Motor neuron (in vitro differentiated cells): ENCODE measurements around the gene RALGPS1. TPM values are rescaled to one million over a fixed set of nuclear protein-coding genes. Genes with fewer than 3 reads are reported as not detected.

ENCODE experiments used
- ATAC-seq, 8 experiments: fragments of 200-7000 bp; cut with Tn5 transposase; replicated peaks in 6 of 8; 2 replicates each; pipeline ENCODE4 v1.8.0; 2021; ENCODE audit warnings: mild to moderate bottlenecking in 8 of 8, moderate library complexity in 8 of 8
- H3K27ac ChIP-seq, 2 donors: fragments of 250-450 bp; sonication (Bioruptor Pico); 2 replicates each; pipeline ENCODE4 v1.9.0; 2021; ENCODE audit warnings: antibody characterized with exemption in 2 of 2, mild to moderate bottlenecking in 2 of 2, moderate library complexity in 1 of 2
- H3K4me1 ChIP-seq, 2 donors: fragments of 250-450 bp; sonication (Bioruptor Pico); replicated peaks in 1 of 2; 2 replicates each; pipeline ENCODE4 v1.6.1; 2021; ENCODE audit warnings: antibody characterized with exemption in 2 of 2, mild to moderate bottlenecking in 2 of 2, moderate library complexity in 1 of 2
- H3K4me3 ChIP-seq, 5 donors: fragments of 250-450 bp; sonication (Bioruptor Pico); 2 replicates each; pipeline ENCODE4 v1.9.0; 2021; ENCODE audit warnings: antibody characterized with exemption in 5 of 5, mild to moderate bottlenecking in 5 of 5, moderate library complexity in 4 of 5
- WGBS, 10 experiments: fragments of 450-650 bp; shearing (Covaris generic); methylation state at CpG; one replicate each; pipeline ENCODE4 v1.0.0; 2022; 5-methylcytosine and 5-hydroxymethylcytosine counted together
- in situ Hi-C, 9 experiments: fragments of 400-800 bp; cut with MboI; loops; one replicate each; pipeline ENCODE4 v1.15.0; 2021; ENCODE audit warnings: low sequenced_read_pairs in 9 of 9, low pct_unique_long_range_greater_than_20kb in 2 of 9; ENCODE audit not compliant: unreplicated experiment in 9 of 9
- total RNA-seq, 8 experiments: library from RNA; unstranded; fragments of 300-600 nt; gene quantifications; 2 replicates each; pipeline versions ENCODE4 v1.2.3 to v1.2.4, GENCODE V29; 2022

Gene RALGPS1
- total RNA-seq, 8 experiments from 2014 or later = 4.3 to 29.6 (median 17.3) TPM

GRCh38 chr9:126965541-126966428, 51.2 kb downstream of the RALGPS1 start:
- Histone ChIP-seq H3K27ac (no peak overlapping the region), H3K4me1 (no peaks in the 10 kb centered on the region), H3K4me3 (no peak overlapping the region)
- in situ Hi-C loops = loop anchor here in 2 of 9 experiments (10.0 to 25.0 kb wide), 3 partner anchors 147 to 229 kb away; partner anchors contain the start of gene ANGPTL2 (in 1 of the 2)
- 29 to 100% (median 76%) methylated on average over 1 to 11 of the region's 12 CpGs; no CpG with 5 or more reads in 2 of the 10 experiments for WGBS, 10 experiments
- peak in 5 of 8 experiments; percentile 43 to 96 (median 83) for ATAC-seq

- in situ Hi-C loops = loop anchor here in 2 of 9 experiments (25.0 kb wide), 2 partner anchors 141 to 216 kb away; partner anchors contain the start of gene ANGPTL2 (in 1 of the 2)
- 78 to 100% (median 92%) methylated on average over 1 to 2 of the region's 2 CpGs; no CpG with 5 or more reads in 1 of the 10 experiments for WGBS, 10 experiments
Measured at GRCh38 chr9:126971261-126971660, 56.7 kb downstream of the RALGPS1 start.

GRCh38 chr9:126973651-126974529, 59.3 kb downstream of the RALGPS1 start:
- 80 to 100% (median 94%) methylated on average over 2 to 10 of the region's 10 CpGs; no CpG with 5 or more reads in 1 of the 10 experiments for WGBS, 10 experiments
- in situ Hi-C loops = loop anchor here in 2 of 9 experiments (25.0 kb wide), 2 partner anchors 138 to 213 kb away; partner anchors contain the start of gene ANGPTL2 (in 1 of the 2)
- no peak overlapping the region for H3K4me3 ChIP-seq
- H3K4me1 ChIP-seq = no peaks in the 10 kb centered on the region
- H3K27ac ChIP-seq = no peak overlapping the region
- no peak for ATAC-seq

More at GRCh38 chr9:126971261-126971660, 56.7 kb downstream of the RALGPS1 start:
- no peak for ATAC-seq
- H3K4me3 ChIP-seq = no peak overlapping the region
- no peaks in the 10 kb centered on the region for H3K4me1 ChIP-seq
- H3K27ac ChIP-seq = no peak overlapping the region

GRCh38 chr9:126974594-126974993, 60.0 kb downstream of the RALGPS1 start:
- no peak overlapping the region for H3K4me3 ChIP-seq
- in situ Hi-C loops = loop anchor here in 2 of 9 experiments (25.0 kb wide), 2 partner anchors 138 to 213 kb away; partner anchors contain the start of gene ANGPTL2 (in 1 of the 2)
- no peak for ATAC-seq
- H3K4me1 ChIP-seq = no peaks in the 10 kb centered on the region
- no peak overlapping the region for H3K27ac ChIP-seq
- WGBS, 10 experiments = 20 to 100% (median 69%) methylated on average over 1 to 4 of the region's 6 CpGs; no CpG with 5 or more reads in 4 of the 10 experiments

GRCh38 chr9:126975327-126976220, 61.0 kb downstream of the RALGPS1 start:
- Histone ChIP-seq H3K4me1 (no peaks in the 10 kb centered on the region), H3K4me3 (no peak overlapping the region), H3K27ac (no peak overlapping the region)
- WGBS, 10 experiments = 47 to 100% (median 87%) methylated on average over 1 to 7 of the region's 8 CpGs; no CpG with 5 or more reads in 2 of the 10 experiments
- in situ Hi-C loops = no loop called here
- no peak for ATAC-seq

GRCh38 chr9:126979461-126979860, 64.9 kb downstream of the RALGPS1 start:
- no peaks in the 10 kb centered on the region for H3K4me1 ChIP-seq
- 40 to 100% (median 70%) methylated on average over 1 to 3 of the region's 5 CpGs; no CpG with 5 or more reads in 5 of the 10 experiments for WGBS, 10 experiments
- in situ Hi-C loops = no loop called here
- ATAC-seq = no peak
- no peak overlapping the region for H3K27ac ChIP-seq
- H3K4me3 ChIP-seq = no peak overlapping the region

- no peak for ATAC-seq
- in situ Hi-C loops = no loop called here
- H3K4me3 ChIP-seq = no peak overlapping the region
- no peaks in the 10 kb centered on the region for H3K4me1 ChIP-seq
- H3K27ac ChIP-seq = no peak overlapping the region
Measured at GRCh38 chr9:126980231-126980630, 65.6 kb downstream of the RALGPS1 start.

GRCh38 chr9:126981218-126981617, 66.6 kb downstream of the RALGPS1 start:
- WGBS, 10 experiments = 67 to 100% (median 100%) methylated on average over 1 to 2 of the region's 2 CpGs; no CpG with 5 or more reads in 6 of the 10 experiments
- in situ Hi-C loops = no loop called here

GRCh38 chr9:126982215-126983002, 67.8 kb downstream of the RALGPS1 start:
- WGBS, 10 experiments = 85 to 100% (median 97%) methylated on average over 1 to 4 of the region's 5 CpGs; no CpG with 5 or more reads in 1 of the 10 experiments
- in situ Hi-C loops = no loop called here
- Histone ChIP-seq H3K4me3 (no peak overlapping the region), H3K4me1 (no peaks in the 10 kb centered on the region), H3K27ac (no peak overlapping the region)
- ATAC-seq = no peak

More at GRCh38 chr9:126981218-126981617, 66.6 kb downstream of the RALGPS1 start:
- H3K27ac ChIP-seq = no peak overlapping the region
- no peak for ATAC-seq
- no peaks in the 10 kb centered on the region for H3K4me1 ChIP-seq
- no peak overlapping the region for H3K4me3 ChIP-seq

- no peak overlapping the region for H3K4me3 ChIP-seq
- in situ Hi-C loops = no loop called here
- ATAC-seq = no peak
- H3K4me1 ChIP-seq = no peaks in the 10 kb centered on the region
- WGBS, 10 experiments = 14 to 100% (median 86%) methylated on average over 1 of the region's 1 CpG; no CpG with 5 or more reads in 3 of the 10 experiments
- no peak overlapping the region for H3K27ac ChIP-seq
Measured at GRCh38 chr9:126983767-126984166, 69.2 kb downstream of the RALGPS1 start.

- H3K4me3 ChIP-seq = no peak overlapping the region
- ATAC-seq = peak in 2 of 8 experiments; percentile 13 to 27
- in situ Hi-C loops = no loop called here
- H3K4me1 ChIP-seq = no peaks in the 10 kb centered on the region
- H3K27ac ChIP-seq = no peak overlapping the region
- 0 to 96% (median 60%) methylated on average over 1 to 3 of the region's 3 CpGs; no CpG with 5 or more reads in 4 of the 10 experiments for WGBS, 10 experiments
Measured at GRCh38 chr9:126984969-126985368, 70.4 kb downstream of the RALGPS1 start.
